ENCODE measurements around the gene MKX.

MKX gene

DNA sequence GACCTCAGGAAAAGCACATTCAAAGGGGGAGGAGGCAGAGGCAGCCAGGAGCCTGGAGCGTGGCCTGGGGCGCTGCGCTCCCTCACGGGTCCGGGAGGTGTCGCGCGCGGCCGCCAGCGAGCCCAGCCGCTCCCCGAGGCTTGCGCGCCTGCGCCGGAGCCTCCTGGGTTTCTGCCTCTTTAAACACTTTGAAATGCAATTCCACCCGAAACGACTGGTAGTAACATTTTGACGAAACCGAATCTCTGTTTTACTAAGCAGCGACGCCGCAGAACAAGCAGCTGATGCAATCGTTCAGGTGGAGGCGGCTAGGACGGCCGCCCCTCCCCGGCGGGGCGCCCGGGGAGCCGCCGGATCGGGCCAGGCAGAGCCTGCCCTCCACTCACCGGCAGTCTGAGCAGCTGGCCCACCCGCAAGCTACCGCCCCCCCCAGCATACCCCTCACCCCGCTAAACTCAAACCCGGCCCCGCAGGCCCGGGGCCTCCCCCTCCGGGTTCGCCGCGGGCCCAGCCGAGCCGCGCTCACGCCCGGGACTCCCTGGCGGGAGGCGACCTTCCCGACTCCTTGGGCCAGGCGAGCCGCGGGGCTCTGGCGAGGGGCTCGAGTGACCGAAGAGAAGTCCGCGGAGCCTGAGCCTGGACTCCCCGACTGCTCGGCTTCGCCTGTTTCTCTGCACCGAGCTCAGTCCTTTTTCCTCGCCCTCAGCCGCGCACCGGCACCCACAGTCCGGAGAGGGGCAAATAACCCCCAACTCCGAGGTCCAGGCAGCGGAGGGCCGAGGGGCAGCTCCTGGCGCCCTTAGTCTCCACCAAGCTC lies 3.2 kb downstream of the MKX start:
- H3K4me3 ChIP-seq (ENCODE audit: low read length): peak overlapping the region; percentile 84
- H3K4me1 ChIP-seq (ENCODE audit: low read length): peaks cover 12% of the 10 kb centered on the region; the same call in 1 of the 2 replicates
- H3K79me2 ChIP-seq (ENCODE audit: low read length): no peaks in the 10 kb centered on the region
- DNase-seq: peak; percentile 91
- H3K27ac ChIP-seq (ENCODE audit: low read length): peak overlapping the region; percentile 89
- peak overlapping the region; percentile 85 for H3K9ac ChIP-seq (ENCODE audit: low read length)
- peak overlapping the region; percentile 97 for H2AFZ ChIP-seq (ENCODE audit: low read length)
- H3K4me2 ChIP-seq (ENCODE audit: low read depth, low read length): peak overlapping the region; percentile 98
- peaks cover 13% of the 10 kb centered on the region for H3F3A ChIP-seq (ENCODE audit: insufficient read depth, low read length)
- no peaks in the 10 kb centered on the region for H3K9me2 ChIP-seq (replicated peaks; ENCODE audit: insufficient read depth, low read length)
- peaks cover 13% of the 10 kb centered on the region for H3K27me3 ChIP-seq (replicated peaks; ENCODE audit: insufficient read depth, low read length)
- TF ChIP-seq, protein P1, sequence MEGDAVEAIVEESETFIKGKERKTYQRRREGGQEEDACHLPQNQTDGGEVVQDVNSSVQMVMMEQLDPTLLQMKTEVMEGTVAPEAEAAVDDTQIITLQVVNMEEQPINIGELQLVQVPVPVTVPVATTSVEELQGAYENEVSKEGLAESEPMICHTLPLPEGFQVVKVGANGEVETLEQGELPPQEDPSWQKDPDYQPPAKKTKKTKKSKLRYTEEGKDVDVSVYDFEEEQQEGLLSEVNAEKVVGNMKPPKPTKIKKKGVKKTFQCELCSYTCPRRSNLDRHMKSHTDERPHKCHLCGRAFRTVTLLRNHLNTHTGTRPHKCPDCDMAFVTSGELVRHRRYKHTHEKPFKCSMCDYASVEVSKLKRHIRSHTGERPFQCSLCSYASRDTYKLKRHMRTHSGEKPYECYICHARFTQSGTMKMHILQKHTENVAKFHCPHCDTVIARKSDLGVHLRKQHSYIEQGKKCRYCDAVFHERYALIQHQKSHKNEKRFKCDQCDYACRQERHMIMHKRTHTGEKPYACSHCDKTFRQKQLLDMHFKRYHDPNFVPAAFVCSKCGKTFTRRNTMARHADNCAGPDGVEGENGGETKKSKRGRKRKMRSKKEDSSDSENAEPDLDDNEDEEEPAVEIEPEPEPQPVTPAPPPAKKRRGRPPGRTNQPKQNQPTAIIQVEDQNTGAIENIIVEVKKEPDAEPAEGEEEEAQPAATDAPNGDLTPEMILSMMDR (IDR thresholded peaks at IDR 0.05; ENCODE audit: low read length): peak; percentile 84
- TF ChIP-seq EZH2phosphoT487 (IDR thresholded peaks at IDR 0.05; ENCODE audit: low read length): no peak
- no peaks in the 10 kb centered on the region for H3K36me3 ChIP-seq (replicated peaks; ENCODE audit: insufficient read depth, low read length)
- H3K9me3 ChIP-seq (replicated peaks; ENCODE audit: insufficient read depth, low read length): no peaks in the 10 kb centered on the region
- no peaks in the 10 kb centered on the region for H4K20me1 ChIP-seq (ENCODE audit: insufficient read depth, low read length)

DNA sequence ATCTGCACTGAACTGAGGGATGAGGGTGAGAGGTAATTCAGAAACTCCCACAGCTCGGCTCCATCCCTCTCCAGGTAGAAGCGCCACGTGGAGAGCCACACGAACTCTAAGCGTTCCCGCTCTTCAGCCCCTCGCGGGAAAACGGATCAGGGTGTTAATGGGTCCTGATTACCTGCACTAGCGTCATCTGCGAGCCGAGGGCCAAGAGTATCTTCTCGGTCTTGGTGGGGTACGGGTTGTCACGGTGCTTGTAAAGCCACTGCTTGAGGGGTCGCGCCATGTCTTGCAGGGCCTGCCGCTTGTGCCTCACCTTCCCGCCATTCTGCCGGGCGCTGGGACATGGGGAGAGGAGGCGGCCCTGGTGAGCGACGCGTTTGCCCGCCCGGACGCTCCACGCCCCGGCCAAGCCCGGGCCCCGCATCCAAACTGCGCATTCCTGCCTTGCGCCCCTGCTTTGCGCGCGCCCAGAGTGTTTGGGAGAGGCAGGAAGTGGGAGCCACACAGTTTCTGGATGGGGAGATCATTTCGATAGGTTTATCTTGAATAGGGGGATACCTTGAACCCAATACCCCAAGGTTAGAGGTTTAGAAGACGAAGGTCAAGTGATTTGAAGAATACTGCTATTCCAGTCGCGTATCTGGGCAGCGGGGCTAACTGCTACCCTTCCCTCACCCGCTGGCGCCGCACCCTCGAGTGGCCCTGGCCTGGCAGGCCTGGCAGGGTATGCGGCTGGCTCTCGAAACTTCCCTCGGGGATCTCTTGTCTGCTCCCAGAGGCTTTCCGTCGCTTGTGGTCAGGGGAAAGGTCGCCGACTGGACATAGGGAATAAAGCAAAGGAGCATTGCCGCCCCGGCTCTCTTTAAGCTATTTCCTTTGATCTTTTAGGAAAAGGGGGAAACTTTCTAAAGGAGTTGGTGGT lies 4.2 kb downstream of the MKX start:
- H3K27me3 ChIP-seq (replicated peaks; ENCODE audit: insufficient read depth, low read length): peaks cover 13% of the 10 kb centered on the region
- H4K20me1 ChIP-seq (ENCODE audit: insufficient read depth, low read length): no peaks in the 10 kb centered on the region
- DNase-seq: no peak
- peaks cover 12% of the 10 kb centered on the region; the same call in 1 of the 2 replicates for H3K4me1 ChIP-seq (ENCODE audit: low read length)
- no peak overlapping the region for H3K27ac ChIP-seq (ENCODE audit: low read length)
- H3K9me3 ChIP-seq (replicated peaks; ENCODE audit: insufficient read depth, low read length): no peaks in the 10 kb centered on the region
- TF ChIP-seq, protein P1 (IDR thresholded peaks at IDR 0.05; ENCODE audit: low read length): no peak
- TF ChIP-seq EZH2 (optimal IDR thresholded peaks at IDR 0.05; ENCODE audit: low read depth, low read length) (no peak), EZH2phosphoT487 (IDR thresholded peaks at IDR 0.05; ENCODE audit: low read length) (no peak)
- no peaks in the 10 kb centered on the region for H3K36me3 ChIP-seq (replicated peaks; ENCODE audit: insufficient read depth, low read length)
- peak overlapping the region; percentile 84 for H3K4me3 ChIP-seq (ENCODE audit: low read length)
- no peak overlapping the region for H3K9ac ChIP-seq (ENCODE audit: low read length)
- no peaks in the 10 kb centered on the region for H3K9me2 ChIP-seq (replicated peaks; ENCODE audit: insufficient read depth, low read length)
- peaks cover 13% of the 10 kb centered on the region for H3F3A ChIP-seq (ENCODE audit: insufficient read depth, low read length)
- peak overlapping the region; percentile 98; the same call in 1 of the 2 replicates for H3K4me2 ChIP-seq (ENCODE audit: low read depth, low read length)
- peak overlapping the region; percentile 97 for H2AFZ ChIP-seq (ENCODE audit: low read length)
- H3K79me2 ChIP-seq (ENCODE audit: low read length): no peaks in the 10 kb centered on the region

DNA sequence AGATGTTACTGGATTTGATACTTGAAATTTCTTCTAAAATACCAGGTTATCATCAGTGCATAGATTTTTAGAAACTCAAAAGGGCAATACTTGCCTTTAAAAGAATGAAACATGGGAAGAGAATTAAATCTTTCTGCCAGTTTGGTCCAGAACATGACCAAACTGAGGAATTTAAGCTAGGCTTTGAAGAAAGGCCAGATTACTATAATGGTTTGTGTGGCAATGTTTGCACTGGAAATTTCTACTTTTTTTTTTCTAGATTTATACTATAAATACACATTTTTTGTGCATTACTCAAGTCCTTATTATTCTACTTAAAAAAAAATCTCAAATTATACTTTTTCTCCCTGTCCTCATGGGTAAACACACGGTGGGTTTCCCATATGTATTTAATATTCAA lies 9.2 kb downstream of the MKX start:
- Histone ChIP-seq H3K9ac (ENCODE audit: low read length) (no peak overlapping the region), H3K79me2 (ENCODE audit: low read length) (no peaks in the 10 kb centered on the region), H3K36me3 (replicated peaks; ENCODE audit: insufficient read depth, low read length) (no peaks in the 10 kb centered on the region), H2AFZ (ENCODE audit: low read length) (no peak overlapping the region), H3K4me3 (ENCODE audit: low read length) (no peak overlapping the region), H3K9me3 (replicated peaks; ENCODE audit: insufficient read depth, low read length) (no peaks in the 10 kb centered on the region), H3K27ac (ENCODE audit: low read length) (no peak overlapping the region), H3K4me1 (ENCODE audit: low read length) (no peaks in the 10 kb centered on the region), H3F3A (ENCODE audit: insufficient read depth, low read length) (no peaks in the 10 kb centered on the region), H4K20me1 (ENCODE audit: insufficient read depth, low read length) (no peaks in the 10 kb centered on the region), H3K9me2 (replicated peaks; ENCODE audit: insufficient read depth, low read length) (no peaks in the 10 kb centered on the region), H3K27me3 (replicated peaks; ENCODE audit: insufficient read depth, low read length) (no peaks in the 10 kb centered on the region), H3K4me2 (ENCODE audit: low read depth, low read length) (no peak overlapping the region)
- no peak for DNase-seq
- TF ChIP-seq EZH2 (optimal IDR thresholded peaks at IDR 0.05; ENCODE audit: low read depth, low read length): no peak
- TF ChIP-seq, protein P1 (IDR thresholded peaks at IDR 0.05; ENCODE audit: low read length): no peak
- TF ChIP-seq EZH2phosphoT487 (IDR thresholded peaks at IDR 0.05; ENCODE audit: low read length): no peak
